Dendritic cell treated with granulocyte-macrophage colony-stimulating factor and Interleukin-4, amounts not matched to agents 40 ng/mL and 50 ng/mL, for 4 days (primary cell): Measurements from ENCODE around the gene MDH2.
A peak's percentile ranks its signal among the peaks of the same experiment; 100 is the strongest.
"Not testable (repeated sequence)": the region's sequence is repeated elsewhere in the genome, so short reads cannot be mapped to it uniquely, and the experiment has no call there.

Experiments used
- H3K27ac Mint-ChIP-seq: one replicate; pipeline ENCODE4 v1.8.0; 2022; ENCODE audit warnings: mild to moderate bottlenecking, mixed read lengths
- H3K27me3 Mint-ChIP-seq: one replicate; pipeline ENCODE4 v1.8.0; 2022; ENCODE audit warnings: mild to moderate bottlenecking, mixed read lengths
- H3K36me3 Mint-ChIP-seq: one replicate; pipeline ENCODE4 v1.8.0; 2022; ENCODE audit warnings: low read depth, mixed read lengths
- H3K4me1 Mint-ChIP-seq: one replicate; pipeline ENCODE4 v1.8.0; 2022; ENCODE audit warnings: low read depth, mixed read lengths
- H3K4me3 Mint-ChIP-seq: one replicate; pipeline ENCODE4 v1.8.0; 2022; ENCODE audit warnings: mild to moderate bottlenecking, moderate library complexity, mixed read lengths
- H3K9me3 Mint-ChIP-seq: one replicate; pipeline ENCODE4 v1.8.0; 2022; ENCODE audit warnings: mixed read lengths
- intact Hi-C: fragments of 100-400 bp; cut with micrococcal nuclease; formaldehyde crosslinking; loops from one replicate; pipeline ENCODE4 v1.15.0; 2022

Gene MDH2

GRCh38 chr7:76022026-76022780, 25.7 kb upstream of the MDH2 start:
- Mint-ChIP-seq H3K4me3 (peak overlapping the region; percentile 75), H3K27me3 (no peaks in the 10 kb centered on the region), H3K36me3 (peaks cover 71% of the 10 kb centered on the region), H3K27ac (peak overlapping the region; percentile 83), H3K4me1 (peaks cover 49% of the 10 kb centered on the region), H3K9me3 (no peaks in the 10 kb centered on the region)
- intact Hi-C loops = loop anchor here (5.0 kb wide), 2 partner anchors 245 to 260 kb away; no protein-coding TSS in a partner anchor

GRCh38 chr7:76023002-76023401, 24.9 kb upstream of the MDH2 start:
- H3K4me3 Mint-ChIP-seq = peak overlapping the region; percentile 75
- intact Hi-C loops = loop anchor here (5.0 kb wide), 2 partner anchors 246 to 261 kb away; no protein-coding TSS in a partner anchor
- H3K4me1 Mint-ChIP-seq = peaks cover 49% of the 10 kb centered on the region
- H3K36me3 Mint-ChIP-seq = peaks cover 71% of the 10 kb centered on the region
- no peaks in the 10 kb centered on the region for H3K27me3 Mint-ChIP-seq
- H3K9me3 Mint-ChIP-seq = no peaks in the 10 kb centered on the region
- H3K27ac Mint-ChIP-seq = peak overlapping the region; percentile 83

GRCh38 chr7:76029682-76030081, 18.2 kb upstream of the MDH2 start:
- H3K27ac Mint-ChIP-seq, H3K4me3 Mint-ChIP-seq, H3K9me3 Mint-ChIP-seq, H3K27me3 Mint-ChIP-seq, intact Hi-C loops: not testable (repeated sequence)
- Mint-ChIP-seq H3K4me1 (peaks cover 13% of the 10 kb centered on the region), H3K36me3 (peaks cover 74% of the 10 kb centered on the region)

- Mint-ChIP-seq H3K4me1 (peaks cover 10% of the 10 kb centered on the region), H3K4me3 (no peak overlapping the region), H3K36me3 (peaks cover 57% of the 10 kb centered on the region), H3K27me3 (no peaks in the 10 kb centered on the region), H3K9me3 (no peaks in the 10 kb centered on the region), H3K27ac (no peak overlapping the region)
- intact Hi-C loops = no loop called here
Observed at GRCh38 chr7:76031964-76032363, 15.9 kb upstream of the MDH2 start.

- Mint-ChIP-seq H3K9me3 (no peaks in the 10 kb centered on the region), H3K27ac (no peak overlapping the region), H3K27me3 (no peaks in the 10 kb centered on the region), H3K4me1 (peaks cover 18% of the 10 kb centered on the region), H3K36me3 (peaks cover 47% of the 10 kb centered on the region), H3K4me3 (no peak overlapping the region)
- intact Hi-C loops = no loop called here
Observed at GRCh38 chr7:76037310-76037709, 10.6 kb upstream of the MDH2 start.

- Mint-ChIP-seq H3K27me3 (no peaks in the 10 kb centered on the region), H3K9me3 (no peaks in the 10 kb centered on the region), H3K4me3 (no peak overlapping the region), H3K27ac (no peak overlapping the region), H3K36me3 (peaks cover 40% of the 10 kb centered on the region), H3K4me1 (peaks cover 33% of the 10 kb centered on the region)
- intact Hi-C loops = no loop called here
Observed at GRCh38 chr7:76040126-76040525, 7.8 kb upstream of the MDH2 start.

GRCh38 chr7:76044375-76044865, 3.5 kb upstream of the MDH2 start:
- H3K4me1 Mint-ChIP-seq = peaks cover 55% of the 10 kb centered on the region
- H3K9me3 Mint-ChIP-seq = no peaks in the 10 kb centered on the region
- peaks cover 44% of the 10 kb centered on the region for H3K36me3 Mint-ChIP-seq
- no peak overlapping the region for H3K4me3 Mint-ChIP-seq
- H3K27me3 Mint-ChIP-seq = no peaks in the 10 kb centered on the region
- peak overlapping the region; percentile 12 for H3K27ac Mint-ChIP-seq
- intact Hi-C loops = no loop called here

GRCh38 chr7:76047305-76047810, 548 bp upstream of the MDH2 start:
- intact Hi-C loops = loop anchor here (5.0 kb wide), 1 partner anchor 520 kb away; no protein-coding TSS in a partner anchor
- peaks cover 57% of the 10 kb centered on the region for H3K36me3 Mint-ChIP-seq
- H3K9me3 Mint-ChIP-seq = no peaks in the 10 kb centered on the region
- no peaks in the 10 kb centered on the region for H3K27me3 Mint-ChIP-seq
- H3K4me3 Mint-ChIP-seq = peak overlapping the region; percentile 91
- H3K4me1 Mint-ChIP-seq = peaks cover 67% of the 10 kb centered on the region
- peak overlapping the region; percentile 92 for H3K27ac Mint-ChIP-seq

- H3K27me3 Mint-ChIP-seq = no peaks in the 10 kb centered on the region
- H3K4me3 Mint-ChIP-seq = peak overlapping the region; percentile 91
- peaks cover 67% of the 10 kb centered on the region for H3K4me1 Mint-ChIP-seq
- peak overlapping the region; percentile 92 for H3K27ac Mint-ChIP-seq
- peaks cover 69% of the 10 kb centered on the region for H3K36me3 Mint-ChIP-seq
- no peaks in the 10 kb centered on the region for H3K9me3 Mint-ChIP-seq
- intact Hi-C loops = loop anchor here (5.0 kb wide), 1 partner anchor 521 kb away; no protein-coding TSS in a partner anchor
Observed at GRCh38 chr7:76048668-76048988, 722 bp downstream of the MDH2 start.

GRCh38 chr7:76049295-76049694, 1.4 kb downstream of the MDH2 start:
- no peak overlapping the region for H3K4me3 Mint-ChIP-seq
- intact Hi-C loops = loop anchor here (5.0 kb wide), 1 partner anchor 522 kb away; no protein-coding TSS in a partner anchor
- H3K27ac Mint-ChIP-seq = no peak overlapping the region
- H3K4me1 Mint-ChIP-seq = peaks cover 67% of the 10 kb centered on the region
- peaks cover 74% of the 10 kb centered on the region for H3K36me3 Mint-ChIP-seq
- no peaks in the 10 kb centered on the region for H3K27me3 Mint-ChIP-seq
- H3K9me3 Mint-ChIP-seq = no peaks in the 10 kb centered on the region

- H3K4me3 Mint-ChIP-seq = no peak overlapping the region
- H3K27ac Mint-ChIP-seq = no peak overlapping the region
Observed at GRCh38 chr7:76050545-76050944, 2.6 kb downstream of the MDH2 start.

GRCh38 chr7:76051840-76052239, 3.9 kb downstream of the MDH2 start:
- Mint-ChIP-seq H3K36me3 (peaks cover 81% of the 10 kb centered on the region), H3K4me3 (no peak overlapping the region), H3K27me3 (no peaks in the 10 kb centered on the region), H3K4me1 (peaks cover 50% of the 10 kb centered on the region), H3K27ac (no peak overlapping the region), H3K9me3 (no peaks in the 10 kb centered on the region)
- intact Hi-C loops = no loop called here

More at GRCh38 chr7:76050545-76050944, 2.6 kb downstream of the MDH2 start:
- H3K36me3 Mint-ChIP-seq = peaks cover 76% of the 10 kb centered on the region
- H3K4me1 Mint-ChIP-seq = peaks cover 57% of the 10 kb centered on the region
- H3K27me3 Mint-ChIP-seq = no peaks in the 10 kb centered on the region
- H3K9me3 Mint-ChIP-seq = no peaks in the 10 kb centered on the region
- intact Hi-C loops = no loop called here

- intact Hi-C loops, H3K4me3 Mint-ChIP-seq, H3K27ac Mint-ChIP-seq, H3K9me3 Mint-ChIP-seq, H3K27me3 Mint-ChIP-seq: not testable (repeated sequence)
- peaks cover 85% of the 10 kb centered on the region for H3K36me3 Mint-ChIP-seq
- H3K4me1 Mint-ChIP-seq = peaks cover 53% of the 10 kb centered on the region
Observed at GRCh38 chr7:76052681-76053080, 4.8 kb downstream of the MDH2 start.

GRCh38 chr7:76053461-76053860, 5.6 kb downstream of the MDH2 start:
- no peaks in the 10 kb centered on the region for H3K27me3 Mint-ChIP-seq
- intact Hi-C loops = no loop called here
- no peaks in the 10 kb centered on the region for H3K9me3 Mint-ChIP-seq
- H3K4me3 Mint-ChIP-seq = no peak overlapping the region
- no peak overlapping the region for H3K27ac Mint-ChIP-seq
- H3K36me3 Mint-ChIP-seq = peaks cover 89% of the 10 kb centered on the region
- peaks cover 58% of the 10 kb centered on the region for H3K4me1 Mint-ChIP-seq
